Endothelial cell of umbilical vein (primary cell): ENCODE results near the gene IRF1. TPM values are rescaled to one million over a fixed set of nuclear protein-coding genes. Genes with fewer than 3 reads are reported as not detected.
A peak's percentile ranks its signal among the peaks of the same experiment; 100 is the strongest.

Experiments
- BruUV-seq: library from RNA; stranded (reverse); fragments of 400-500 nt; replicated peaks from 2 replicates; lab custom pipeline; 2021; lab: Mats Ljungman, UMichigan
- CTCF ChIA-PET: fragments of 300-600, 350-600 bp; sonication (Branson Sonifier 250); formaldehyde crosslinking; loops from one replicate; lab custom pipeline; 2021; ENCODE audit warnings: antibody characterized with exemption, inconsistent platforms; lab: Charles Lee
- POLR2A ChIA-PET: fragments of 300-600, 350-600 bp; sonication (Branson Sonifier 250); formaldehyde crosslinking; loops from one replicate; lab custom pipeline; 2021; ENCODE audit warnings: antibody characterized with exemption, inconsistent platforms; lab: Charles Lee
- DNase-seq: peaks from one replicate; pipeline ENCODE4 v3.0.0-alpha.2; 2011; ENCODE audit warnings: low read depth, low spot score
- FAIRE-seq: peaks from 2 replicates; lab custom pipeline; 2011; peaks lifted over from hg19 to GRCh38; lab: Jason Lieb, UNC
- H2AFZ ChIP-seq: 2 replicates; pipeline ENCODE4 v1.6.0; 2012; ENCODE audit warnings: low read depth, low read length, control low read depth, inconsistent platforms
- H3K27ac ChIP-seq: 2 replicates; pipeline ENCODE4 v1.5.1; 2011; ENCODE audit warnings: low read depth, mild to moderate bottlenecking, control low read depth, low read length, moderate library complexity; ENCODE audit not compliant: insufficient read depth
- H3K27me3 ChIP-seq, 2 experiments: 2 replicates each; pipeline versions ENCODE4 v1.6.0 to v1.6.1; 2011; ENCODE audit warnings: low read length in 2 of 2, mixed read lengths in 1 of 2; ENCODE audit not compliant: control insufficient read depth in 2 of 2, insufficient read depth in 2 of 2
- H3K36me3 ChIP-seq, 2 experiments: 2 replicates in 1 of 2; 3 replicates in 1 of 2; pipeline ENCODE4 v1.5.1; 2011; ENCODE audit warnings: low read length in 2 of 2, mild to moderate bottlenecking in 1 of 2, moderate library complexity in 1 of 2; ENCODE audit not compliant: control insufficient read depth in 2 of 2, insufficient read depth in 2 of 2; ENCODE audit errors: extremely low read depth in 1 of 2
- H3K4me1 ChIP-seq: 3 replicates; pipeline ENCODE4 v1.5.1; 2011; ENCODE audit warnings: mild to moderate bottlenecking, low read length; ENCODE audit not compliant: control insufficient read depth, insufficient read depth; ENCODE audit errors: extremely low read depth
- H3K4me2 ChIP-seq: 2 replicates; pipeline ENCODE4 v1.6.1; 2011; ENCODE audit warnings: low read length, control low read depth, mixed read lengths; ENCODE audit not compliant: insufficient read depth
- H3K4me3 ChIP-seq, 3 experiments: fragments of 200-600 bp in 1 of 3; sonication (generic), shearing (Covaris generic) in 1 of 3; replicated peaks in 1 of 3; 2 replicates each; pipeline ENCODE4 v1.5.1; 2011 to 2016; ENCODE audit warnings: control low read depth in 3 of 3, low read length in 3 of 3, mild to moderate bottlenecking in 2 of 3, inconsistent platforms in 1 of 3, low read depth in 1 of 3, moderate library complexity in 1 of 3; ENCODE audit not compliant: insufficient read depth in 1 of 3
- H3K79me2 ChIP-seq: 2 replicates; pipeline ENCODE4 v1.6.0; 2012; ENCODE audit warnings: low read length, inconsistent platforms; ENCODE audit not compliant: control insufficient read depth, insufficient read depth
- H3K9ac ChIP-seq: replicated peaks from 2 replicates; pipeline ENCODE3; 2011; ENCODE audit warnings: low read length, control low read depth; ENCODE audit not compliant: insufficient read depth; ENCODE audit errors: extremely low read depth
- H3K9me1 ChIP-seq: replicated peaks from 3 replicates; pipeline ENCODE4 v1.6.0; 2011; ENCODE audit warnings: mild to moderate bottlenecking, low read length; ENCODE audit not compliant: control insufficient read depth, insufficient read depth; ENCODE audit errors: extremely low read depth
- H3K9me3 ChIP-seq: replicated peaks from 2 replicates; pipeline ENCODE4 v1.5.1; 2012; ENCODE audit warnings: low read length, inconsistent platforms; ENCODE audit not compliant: control insufficient read depth, insufficient read depth
- H4K20me1 ChIP-seq: replicated peaks from 2 replicates; pipeline ENCODE3; 2011; ENCODE audit warnings: mild to moderate bottlenecking, low read length; ENCODE audit not compliant: control insufficient read depth, insufficient read depth; ENCODE audit errors: extremely low read depth
- CTCF ChIP-seq, 2 donors: IDR thresholded peaks; 1 replicate in 1 of 2; 2 replicates in 1 of 2; pipeline ENCODE4 v1.5.1; 2011; ENCODE audit warnings: low read length in 2 of 2, mild to moderate bottlenecking in 2 of 2, moderate library complexity in 2 of 2, control low read depth in 1 of 2, inconsistent platforms in 1 of 2, low read depth in 1 of 2; ENCODE audit not compliant: insufficient read depth in 1 of 2; ENCODE audit errors: extremely low read depth in 1 of 2
- FOS ChIP-seq: IDR thresholded peaks from 2 replicates; pipeline ENCODE4 v1.6.1; 2011; ENCODE audit warnings: mild to moderate bottlenecking, low read length, moderate library complexity, borderline replicate concordance; ENCODE audit not compliant: insufficient read depth
- JUN ChIP-seq: IDR thresholded peaks from 2 replicates; pipeline ENCODE4 v1.6.1; 2011; ENCODE audit warnings: borderline replicate concordance, low read depth; ENCODE audit not compliant: insufficient read length, insufficient read depth
- POLR2AphosphoS5 ChIP-seq: IDR thresholded peaks from 2 replicates; pipeline ENCODE4 v1.6.1; 2012; ENCODE audit warnings: low read depth, mild to moderate bottlenecking, control low read depth, low read length, moderate library complexity; ENCODE audit not compliant: insufficient read depth
- dilution Hi-C: fragments of 300-500 bp; cut with MboI; formaldehyde crosslinking; loops from one replicate; pipeline ENCODE4 v1.15.0; 2019; ENCODE audit warnings: low sequenced_read_pairs; ENCODE audit not compliant: extremely low pct_ligation_motif_present
- intact Hi-C: fragments of 100-400 bp; cut with micrococcal nuclease; formaldehyde crosslinking; loops from one replicate; pipeline ENCODE4 v1.10.0; 2022
- polyA plus RNA-seq, 4 experiments: library from polyadenylated mRNA; depleted of rRNA in 3 of 4; stranded (reverse) in 3 of 4; unstranded in 1 of 4; fragments of >200 nt; gene quantifications; 2 replicates each; pipeline versions ENCODE4 v1.2.1 to v1.2.3, GENCODE V29; 2011 to 2012; ENCODE audit warnings: missing spikeins in 1 of 4
- total RNA-seq: library from RNA; stranded (reverse); gene quantifications from 2 replicates; pipeline ENCODE4 v1.2.3, GENCODE V29; 2021

The IRF1 gene
- total and polyA plus RNA-seq, 2 donors (not counting 3 experiments of a cell fraction or from before 2014, with no cell fraction given), result 12.3 to 28.0 TPM

GRCh38 chr5:132497488-132497997 lies 7.0 kb upstream of the IRF1 start:
- Histone ChIP-seq H3K9me3 (no peaks in the 10 kb centered on the region), H3K9me1 (no peaks in the 10 kb centered on the region), H3K9ac (peak overlapping the region; percentile 51), H3K4me2 (peak overlapping the region; percentile 44), H3K27ac (peak overlapping the region; percentile 82), H2AFZ (no peak overlapping the region), H4K20me1 (no peaks in the 10 kb centered on the region), H3K36me3 (no peaks in the 10 kb centered on the region), H3K4me3 (peak overlapping the region in 1 of 3 experiments; percentile 48), H3K4me1 (peaks cover 43% of the 10 kb centered on the region), H3K27me3 (no peaks in the 10 kb centered on the region), H3K79me2 (no peaks in the 10 kb centered on the region)
- POLR2A ChIA-PET, result interaction anchor here (0.6 to 1.0 kb wide), 3 partner anchors 69 to 111 kb away, joined by 3 to 4 read pairs (median 3); no protein-coding TSS in a partner anchor
- CTCF ChIA-PET, result interaction anchor here (1.2 to 8.4 kb wide), 12 partner anchors 8 to 322 kb away, joined by 3 to 220 read pairs (median 6); no protein-coding TSS in a partner anchor
- TF ChIP-seq POLR2AphosphoS5, result peak; percentile 83
- peak; percentile 57 for TF ChIP-seq FOS
- no peak for TF ChIP-seq CTCF (IDR thresholded peaks at IDR 0.05; ENCODE audit: extremely low read depth in 1 of 2, insufficient read depth in 1 of 2, low read depth in 1 of 2, low read length in 2 of 2)
- peak; percentile 79 for TF ChIP-seq JUN
- BruUV-seq, result no TSS peak
- dilution Hi-C loops, result no loop called here
- DNase-seq (peak; percentile 90), FAIRE-seq (peak; percentile 99)
- intact Hi-C loops, result loop anchor here (1.0 to 10.0 kb wide), 10 partner anchors 71 to 435 kb away; partner anchors contain the start of genes IL3 and SLC22A4
